Panc1 (cell line): Measurements from ENCODE around the gene GLUL. TPM values are rescaled to one million over a fixed set of nuclear protein-coding genes. Genes with fewer than 3 reads are reported as not detected.

Experiments
- ATAC-seq: fragments of 200-7000 bp; cut with Tn5 transposase; 2 replicates; pipeline ENCODE4 v1.9.1; 2020; ENCODE audit warnings: mild to moderate bottlenecking, moderate library complexity
- BruUV-seq: library from RNA; stranded (reverse); fragments of 400-500 nt; replicated peaks from 2 replicates; lab custom pipeline; 2021; lab: Mats Ljungman, UMichigan
- CTCF ChIA-PET: fragments of 300-600 bp; sonication (Branson Sonifier 250); formaldehyde crosslinking; loops from one replicate; lab custom pipeline; 2022; ENCODE audit warnings: antibody characterized with exemption; lab: Charles Lee
- POLR2A ChIA-PET: fragments of 300-600 bp; sonication (Branson Sonifier 250); formaldehyde crosslinking; loops from one replicate; lab custom pipeline; 2022; ENCODE audit warnings: antibody characterized with exemption; lab: Charles Lee
- DNase-seq: peaks from one replicate; pipeline ENCODE4 v3.0.0-alpha.2; 2010; ENCODE audit warnings: low read depth, low spot score
- H3K27ac ChIP-seq: 2 replicates; pipeline ENCODE4 v1.5.1; 2011; ENCODE audit warnings: mild to moderate bottlenecking, low read length, inconsistent platforms
- H3K27me3 ChIP-seq: fragments of 200-500 bp; sonication (Bioruptor generic); 2 replicates; pipeline ENCODE4 v1.6.0; 2014; ENCODE audit warnings: low read length, inconsistent platforms; ENCODE audit not compliant: control insufficient read depth, insufficient read depth
- H3K36me3 ChIP-seq: fragments of 200-500 bp; sonication (Bioruptor generic); 2 replicates; pipeline ENCODE4 v1.5.1; 2014; ENCODE audit warnings: inconsistent platforms, mild to moderate bottlenecking, low read length, moderate library complexity; ENCODE audit not compliant: control insufficient read depth, insufficient read depth
- H3K4me1 ChIP-seq: 2 replicates; pipeline ENCODE4 v1.5.1; 2011; ENCODE audit warnings: inconsistent platforms, mild to moderate bottlenecking, low read length, moderate library complexity; ENCODE audit not compliant: control insufficient read depth, insufficient read depth
- H3K4me3 ChIP-seq, 2 experiments: 2 replicates each; pipeline ENCODE4 v1.5.1; 2011 to 2012; ENCODE audit warnings: low read depth in 2 of 2, low read length in 2 of 2, mild to moderate bottlenecking in 2 of 2, inconsistent platforms in 1 of 2, moderate library complexity in 1 of 2
- H3K9me3 ChIP-seq: fragments of 200-500 bp; sonication (Bioruptor generic); 2 replicates; pipeline ENCODE4 v1.5.1; 2014; ENCODE audit warnings: low read depth, mild to moderate bottlenecking, inconsistent platforms, low read length, moderate library complexity; ENCODE audit not compliant: control insufficient read depth, insufficient read depth
- CTCF ChIP-seq: fragments of 450-650 bp; IDR thresholded peaks from 2 replicates; pipeline ENCODE4 v1.5.1; 2017; ENCODE audit warnings: mild to moderate bottlenecking
- POLR2AphosphoS5 ChIP-seq: IDR thresholded peaks from 2 replicates; pipeline ENCODE4 v1.6.1; 2012; ENCODE audit warnings: mild to moderate bottlenecking, low read depth, low read length, moderate library complexity
- REST ChIP-seq, 2 experiments: IDR thresholded peaks; 2 replicates each; pipeline ENCODE4 v1.6.1; 2011 to 2012; ENCODE audit warnings: low read depth in 2 of 2, control low read depth in 1 of 2, low read length in 1 of 2, mild to moderate bottlenecking in 1 of 2, moderate library complexity in 1 of 2; ENCODE audit not compliant: insufficient read depth in 1 of 2
- SIN3A ChIP-seq: IDR thresholded peaks from 2 replicates; pipeline ENCODE4 v1.6.1; 2012; ENCODE audit warnings: low read depth, mild to moderate bottlenecking, low read length, moderate library complexity, borderline replicate concordance; ENCODE audit not compliant: insufficient read depth
- TCF7L2 ChIP-seq: IDR thresholded peaks from 2 replicates; pipeline ENCODE4 v1.6.1; 2011; ENCODE audit warnings: mild to moderate bottlenecking, low read depth, low read length, inconsistent platforms
- in situ Hi-C: cut with HindIII; loops from 2 replicates; pipeline ENCODE4 v1.10.0; 2016; ENCODE audit warnings: low sequenced_read_pairs, low pct_unique_long_range_greater_than_20kb
- intact Hi-C: fragments of 100-400 bp; cut with micrococcal nuclease; formaldehyde crosslinking; loops from one replicate; pipeline ENCODE4 v1.10.0; 2022; ENCODE audit not compliant: unreplicated experiment
- total RNA-seq: library from RNA; stranded (reverse); gene quantifications from one replicate; pipeline ENCODE4 v1.2.1, GENCODE V29; 2021; ENCODE audit not compliant: unreplicated experiment

The GLUL gene
- total RNA-seq, 1 experiment from 2014 or later, result 55.2 TPM

- intact Hi-C loops, result no loop called here
- no peak for ATAC-seq
- no TSS peak for BruUV-seq
- ChIA-PET CTCF (no interaction called here), POLR2A (no interaction called here)
- Histone ChIP-seq H3K27me3 (no peaks in the 10 kb centered on the region), H3K9me3 (no peaks in the 10 kb centered on the region), H3K36me3 (no peaks in the 10 kb centered on the region), H3K4me3 (no peak overlapping the region), H3K27ac (no peak overlapping the region), H3K4me1 (no peaks in the 10 kb centered on the region)
- DNase-seq, result no peak
- in situ Hi-C loops, result no loop called here
- TF ChIP-seq CTCF (no peak), SIN3A (no peak), POLR2AphosphoS5 (no peak), TCF7L2 (no peak), REST (IDR thresholded peaks at IDR 0.05; ENCODE audit: insufficient read depth in 1 of 2, low read depth in 2 of 2, low read length in 1 of 2) (no peak)
Measured at GRCh38 chr1:182406012-182406411, 14.4 kb upstream of the GLUL start.

- Histone ChIP-seq H3K4me1 (no peaks in the 10 kb centered on the region), H3K9me3 (no peaks in the 10 kb centered on the region), H3K36me3 (no peaks in the 10 kb centered on the region), H3K4me3 (no peak overlapping the region), H3K27me3 (no peaks in the 10 kb centered on the region), H3K27ac (no peak overlapping the region)
- ChIA-PET CTCF (no interaction called here), POLR2A (no interaction called here)
- ATAC-seq, result no peak
- DNase-seq, result no peak
- no TSS peak for BruUV-seq
- in situ Hi-C loops (no loop called here), intact Hi-C loops (no loop called here)
- no peak for TF ChIP-seq POLR2AphosphoS5
- TF ChIP-seq REST (IDR thresholded peaks at IDR 0.05; ENCODE audit: insufficient read depth in 1 of 2, low read depth in 2 of 2, low read length in 1 of 2), result no peak
- no peak for TF ChIP-seq TCF7L2
- TF ChIP-seq CTCF, result no peak
- no peak for TF ChIP-seq SIN3A
Measured at GRCh38 chr1:182405578-182405977, 14.0 kb upstream of the GLUL start.
